HEK293 (cell line): ENCODE results near the gene SYT2.
A peak's percentile ranks its signal among the peaks of the same experiment; 100 is the strongest.

Source experiments
- CTCF ChIA-PET: fragments of 350-600 bp; formaldehyde crosslinking; extraction: SDS; loops from one replicate; lab custom pipeline; 2021; ENCODE audit warnings: antibody characterized with exemption; lab: Yijun Ruan, JAX
- POLR2A ChIA-PET: fragments of 300-600 bp; formaldehyde crosslinking; extraction: SDS; loops from one replicate; lab custom pipeline; 2020; ENCODE audit warnings: antibody characterized with exemption, inconsistent platforms; lab: Yijun Ruan, JAX
- H3K27ac ChIP-seq: fragments of 200-500 bp; sonication (Bioruptor generic); 2 replicates; pipeline ENCODE4 v1.5.1; 2014; ENCODE audit warnings: low read depth, low read length, control low read depth, inconsistent platforms; ENCODE audit errors: extremely low read depth
- H3K36me3 ChIP-seq, 2 experiments: fragments of 200-500 bp in 1 of 2; sonication (Bioruptor generic) in 1 of 2; 1 replicate in 1 of 2; 2 replicates in 1 of 2; pipeline ENCODE4 v1.5.1; 2014 to 2017; ENCODE audit warnings: inconsistent platforms in 2 of 2, low read length in 2 of 2; ENCODE audit not compliant: control insufficient read depth in 2 of 2, insufficient read depth in 1 of 2
- H3K4me1 ChIP-seq: fragments of 200-500 bp; sonication (Bioruptor generic); 2 replicates; pipeline ENCODE4 v1.5.1; 2014; ENCODE audit warnings: mild to moderate bottlenecking, low read length, inconsistent platforms; ENCODE audit not compliant: control insufficient read depth, insufficient read depth
- H3K4me3 ChIP-seq: 2 replicates; pipeline ENCODE4 v1.5.1; 2011; ENCODE audit warnings: low read depth, mild to moderate bottlenecking, control low read depth, low read length, moderate library complexity
- H3K9me3 ChIP-seq: fragments of 200-500 bp; sonication (Bioruptor generic); 2 replicates; pipeline ENCODE4 v1.5.1; 2014; ENCODE audit warnings: low read depth, low read length, inconsistent platforms; ENCODE audit not compliant: control insufficient read depth, insufficient read depth
- BCL11A ChIP-seq: fragments of 450-650 bp; formaldehyde crosslinking; IDR thresholded peaks from 2 replicates; pipeline ENCODE4 v1.5.1; 2016; ENCODE audit warnings: low read depth, missing biosample characterization, missing genetic modification characterization
- EGR2 ChIP-seq: fragments of 450-650 bp; formaldehyde crosslinking; IDR thresholded peaks from 2 replicates; pipeline ENCODE4 v1.5.1; 2016; ENCODE audit warnings: low read depth, missing biosample characterization, missing genetic modification characterization
- GLIS1 ChIP-seq: fragments of 450-650 bp; formaldehyde crosslinking; IDR thresholded peaks from 2 replicates; pipeline ENCODE4 v1.5.1; 2016; ENCODE audit warnings: missing biosample characterization, missing genetic modification characterization
- HOXA7 ChIP-seq: sonication (generic); formaldehyde crosslinking; IDR thresholded peaks from 2 replicates; pipeline ENCODE4 v1.8.1; 2022; ENCODE audit warnings: missing genetic modification reagents, borderline replicate concordance
- KLF8 ChIP-seq: fragments of 450-650 bp; formaldehyde crosslinking; IDR thresholded peaks from 2 replicates; pipeline ENCODE4 v1.5.1; 2016; ENCODE audit warnings: missing biosample characterization, missing genetic modification characterization
- MEIS1 ChIP-seq: sonication (generic); formaldehyde crosslinking; IDR thresholded peaks from 2 replicates; pipeline ENCODE4 v1.8.1; 2022; ENCODE audit warnings: missing genetic modification reagents, mild to moderate bottlenecking, borderline replicate concordance
- REST ChIP-seq: fragments of 450-650 bp; formaldehyde crosslinking; IDR thresholded peaks from 2 replicates; pipeline ENCODE4 v1.5.1; 2016; ENCODE audit warnings: missing biosample characterization, missing genetic modification characterization
- SCRT1 ChIP-seq: fragments of 450-650 bp; formaldehyde crosslinking; IDR thresholded peaks from 2 replicates; pipeline ENCODE4 v1.5.1; 2016; ENCODE audit warnings: missing biosample characterization, missing genetic modification characterization, borderline replicate concordance
- ZNF114 ChIP-seq: fragments of 450-650 bp; formaldehyde crosslinking; IDR thresholded peaks from 2 replicates; pipeline ENCODE4 v1.5.0; 2017; ENCODE audit warnings: missing biosample characterization, missing genetic modification characterization
- ZNF324 ChIP-seq: fragments of 450-650 bp; formaldehyde crosslinking; IDR thresholded peaks from 2 replicates; pipeline ENCODE4 v1.5.1; 2016; ENCODE audit warnings: missing biosample characterization, missing genetic modification characterization
- ZNF391 ChIP-seq: fragments of 450-650 bp; formaldehyde crosslinking; IDR thresholded peaks from 2 replicates; pipeline ENCODE4 v1.5.1; 2016; ENCODE audit warnings: low read depth, missing biosample characterization, missing genetic modification characterization, borderline replicate concordance
- ZNF529 ChIP-seq: fragments of 450-650 bp; formaldehyde crosslinking; IDR thresholded peaks from 2 replicates; pipeline ENCODE4 v1.5.1; 2017; ENCODE audit warnings: missing genetic modification characterization, missing biosample characterization; ENCODE audit not compliant: insufficient replicate concordance
- ZNF580 ChIP-seq: fragments of 450-650 bp; formaldehyde crosslinking; IDR thresholded peaks from 2 replicates; pipeline ENCODE4 v1.5.1; 2016; ENCODE audit warnings: missing biosample characterization, missing genetic modification characterization
- ZNF747 ChIP-seq: fragments of 450-650 bp; formaldehyde crosslinking; IDR thresholded peaks from 2 replicates; pipeline ENCODE4 v1.5.1; 2016; ENCODE audit warnings: missing biosample characterization, missing genetic modification characterization
- ZNF843 ChIP-seq: fragments of 450-650 bp; formaldehyde crosslinking; IDR thresholded peaks from 2 replicates; pipeline ENCODE4 v1.5.1; 2016; ENCODE audit warnings: missing biosample characterization, missing genetic modification characterization
- ZSCAN4 ChIP-seq: fragments of 450-650 bp; formaldehyde crosslinking; IDR thresholded peaks from 2 replicates; pipeline ENCODE4 v1.5.1; 2017; ENCODE audit warnings: missing biosample characterization, missing genetic modification characterization

SYT2 gene

GRCh38 chr1:202681736-202682420 lies 28.4 kb downstream of the SYT2 start:
- H3K36me3 ChIP-seq: no peaks in the 10 kb centered on the region
- H3K4me1 ChIP-seq: no peaks in the 10 kb centered on the region
- H3K4me3 ChIP-seq: no peak overlapping the region
- TF ChIP-seq KLF8 (tag by site-specific recombination) (no peak), EGR2 (no peak), HOXA7 (CRISPR knock-in tag) (no peak), ZNF324 (tag by site-specific recombination) (no peak), ZNF843 (tag by site-specific recombination) (no peak), ZNF529 (tag by site-specific recombination) (no peak), SCRT1 (no peak), ZNF580 (tag by site-specific recombination) (no peak), GLIS1 (no peak), ZNF747 (tag by site-specific recombination) (no peak), ZSCAN4 (tag by site-specific recombination) (no peak), ZNF391 (tag by site-specific recombination) (no peak), MEIS1 (no peak)
- H3K27ac ChIP-seq: no peak overlapping the region
- ChIA-PET CTCF (interaction anchor here (0.7 to 1.7 kb wide), 2 partner anchors 11 to 15 kb away, joined by 3 to 4 read pairs; no protein-coding TSS in a partner anchor), POLR2A (interaction anchor here (0.7 kb wide), 1 partner anchor 23 kb away, joined by 3 read pairs; no protein-coding TSS in a partner anchor)
- H3K9me3 ChIP-seq: no peaks in the 10 kb centered on the region

- Histone ChIP-seq H3K4me3 (no peak overlapping the region), H3K4me1 (no peaks in the 10 kb centered on the region), H3K27ac (no peak overlapping the region), H3K36me3 (no peaks in the 10 kb centered on the region), H3K9me3 (no peaks in the 10 kb centered on the region)
- POLR2A ChIA-PET: no interaction called here
- no peak for TF ChIP-seq BCL11A (tag by site-specific recombination)
- TF ChIP-seq ZNF114 (tag by site-specific recombination): no peak
- peak; percentile 94 for TF ChIP-seq REST (tag by site-specific recombination)
- CTCF ChIA-PET: interaction anchor here (0.6 to 1.7 kb wide), 3 partner anchors 12 to 22 kb away, joined by 4 to 7 read pairs (median 4); no protein-coding TSS in a partner anchor
These were observed 29.5 kb downstream of the SYT2 start for GRCh38 chr1:202680586-202681352.
